Progenitor cell of endocrine pancreas (in vitro differentiated cells): ENCODE results near the gene FAM222B. TPM values are rescaled to one million over a fixed set of nuclear protein-coding genes. Genes with fewer than 3 reads are reported as not detected.

Experiments
- DNase-seq: peaks from one replicate; pipeline ENCODE4 v3.0.0; 2021; ENCODE audit warnings: low spot score; ENCODE audit not compliant: unreplicated experiment
- H3K27ac Mint-ChIP-seq: 2 replicates; pipeline ENCODE4 v1.8.0; 2021; ENCODE audit warnings: mild to moderate bottlenecking, moderate library complexity, mixed read lengths
- H3K27me3 Mint-ChIP-seq: 2 replicates; pipeline ENCODE4 v1.8.0; 2021; ENCODE audit warnings: mixed read lengths
- H3K36me3 Mint-ChIP-seq: 2 replicates; pipeline ENCODE4 v1.8.0; 2022; ENCODE audit warnings: mixed read lengths; ENCODE audit not compliant: insufficient read depth
- H3K4me1 Mint-ChIP-seq: 2 replicates; pipeline ENCODE4 v1.8.0; 2021; ENCODE audit warnings: low read depth, mixed read lengths
- H3K4me3 Mint-ChIP-seq: 2 replicates; pipeline ENCODE4 v1.8.0; 2021; ENCODE audit warnings: low read depth, mild to moderate bottlenecking, moderate library complexity, mixed read lengths
- H3K9me3 Mint-ChIP-seq: 2 replicates; pipeline ENCODE4 v1.8.0; 2021; ENCODE audit warnings: low read depth, mixed read lengths
- total RNA-seq: library from RNA; stranded (reverse); gene quantifications from 2 replicates; pipeline ENCODE4 v1.2.1, GENCODE V29; 2021
- TF ChIP-seq, protein P1 (sequence below): fragments of 200-600 bp; sonication (generic); IDR thresholded peaks from one replicate; pipeline ENCODE4 v1.5.0; 2021; ENCODE audit warnings: antibody characterized with exemption, mild to moderate bottlenecking; ENCODE audit not compliant: unreplicated experiment

The FAM222B gene
- total RNA-seq, 1 donor from 2014 or later: 58.7 TPM

- Mint-ChIP-seq H3K4me1 (no peaks in the 10 kb centered on the region), H3K27ac (no peak overlapping the region), H3K27me3 (no peaks in the 10 kb centered on the region), H3K9me3 (no peaks in the 10 kb centered on the region), H3K36me3 (peaks cover 6% of the 10 kb centered on the region), H3K4me3 (no peak overlapping the region)
- TF ChIP-seq, protein P1, sequence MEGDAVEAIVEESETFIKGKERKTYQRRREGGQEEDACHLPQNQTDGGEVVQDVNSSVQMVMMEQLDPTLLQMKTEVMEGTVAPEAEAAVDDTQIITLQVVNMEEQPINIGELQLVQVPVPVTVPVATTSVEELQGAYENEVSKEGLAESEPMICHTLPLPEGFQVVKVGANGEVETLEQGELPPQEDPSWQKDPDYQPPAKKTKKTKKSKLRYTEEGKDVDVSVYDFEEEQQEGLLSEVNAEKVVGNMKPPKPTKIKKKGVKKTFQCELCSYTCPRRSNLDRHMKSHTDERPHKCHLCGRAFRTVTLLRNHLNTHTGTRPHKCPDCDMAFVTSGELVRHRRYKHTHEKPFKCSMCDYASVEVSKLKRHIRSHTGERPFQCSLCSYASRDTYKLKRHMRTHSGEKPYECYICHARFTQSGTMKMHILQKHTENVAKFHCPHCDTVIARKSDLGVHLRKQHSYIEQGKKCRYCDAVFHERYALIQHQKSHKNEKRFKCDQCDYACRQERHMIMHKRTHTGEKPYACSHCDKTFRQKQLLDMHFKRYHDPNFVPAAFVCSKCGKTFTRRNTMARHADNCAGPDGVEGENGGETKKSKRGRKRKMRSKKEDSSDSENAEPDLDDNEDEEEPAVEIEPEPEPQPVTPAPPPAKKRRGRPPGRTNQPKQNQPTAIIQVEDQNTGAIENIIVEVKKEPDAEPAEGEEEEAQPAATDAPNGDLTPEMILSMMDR: no peak
- DNase-seq: no peak
These were observed 107.3 kb downstream of the FAM222B start for GRCh38 chr17:28735242-28735722.

GRCh38 chr17:28734712-28735241, 107.8 kb downstream of the FAM222B start:
- Mint-ChIP-seq H3K27ac (no peak overlapping the region), H3K36me3 (peaks cover 5% of the 10 kb centered on the region), H3K4me1 (no peaks in the 10 kb centered on the region), H3K27me3 (no peaks in the 10 kb centered on the region), H3K4me3 (no peak overlapping the region), H3K9me3 (no peaks in the 10 kb centered on the region)
- DNase-seq: no peak
- TF ChIP-seq, protein P1: no peak

DNA sequence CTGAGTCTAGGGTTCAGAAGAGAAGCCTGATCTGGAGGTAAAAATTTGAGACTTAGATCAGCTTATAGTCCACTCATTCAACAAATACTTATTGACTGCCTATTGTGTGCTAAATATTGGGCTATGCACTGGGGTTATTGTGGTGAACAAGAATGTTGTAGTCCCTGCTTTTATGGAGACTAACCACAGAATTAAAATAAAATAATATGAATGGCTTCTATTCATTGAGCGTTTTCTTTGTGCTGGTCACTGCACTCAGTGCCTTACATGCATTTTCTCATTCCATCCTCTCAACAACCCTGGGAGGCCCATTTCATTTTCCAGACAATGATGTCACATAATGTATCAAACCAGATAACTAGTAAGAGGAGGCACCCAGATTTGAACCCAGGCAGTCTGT, 109.2 kb downstream of the FAM222B start:
- H3K4me1 Mint-ChIP-seq: peaks cover 3% of the 10 kb centered on the region
- no peaks in the 10 kb centered on the region for H3K27me3 Mint-ChIP-seq
- H3K9me3 Mint-ChIP-seq: no peaks in the 10 kb centered on the region
- H3K27ac Mint-ChIP-seq: no peak overlapping the region
- peaks cover 2% of the 10 kb centered on the region for H3K36me3 Mint-ChIP-seq
- no peak overlapping the region for H3K4me3 Mint-ChIP-seq
- DNase-seq: no peak
- TF ChIP-seq, protein P1: no peak

- no peaks in the 10 kb centered on the region for H3K27me3 Mint-ChIP-seq
- H3K4me3 Mint-ChIP-seq: no peak overlapping the region
- no peak for DNase-seq
- H3K36me3 Mint-ChIP-seq: no peaks in the 10 kb centered on the region
- H3K4me1 Mint-ChIP-seq: peaks cover 14% of the 10 kb centered on the region
- H3K27ac Mint-ChIP-seq: peak overlapping the region; percentile 1
- H3K9me3 Mint-ChIP-seq: no peaks in the 10 kb centered on the region
- TF ChIP-seq, protein P1: no peak
These were observed 112.7 kb downstream of the FAM222B start for GRCh38 chr17:28729950-28730330.

GRCh38 chr17:28728364-28729200, 114.0 kb downstream of the FAM222B start, which contains the start of gene NEK8:
TSS of gene NEK8 (plus strand) at chr17:28728788. CDS start at chr17:28728814, 26 bp downstream.
- Mint-ChIP-seq H3K27ac (peak within 1 kb of the TSS; percentile 98), H3K9me3 (no peaks in the 10 kb centered on the region), H3K4me3 (peak within 1 kb of the TSS; percentile 89), H3K4me1 (peaks cover 22% of the 10 kb centered on the region), H3K27me3 (no peaks in the 10 kb centered on the region), H3K36me3 (peaks cover 7% of the 10 kb centered on the region)
- TF ChIP-seq, protein P1: no peak
- DNase-seq: peak; percentile 95
